H1 (cell line): ENCODE measurements around the gene USP7. TPM values are rescaled to one million over a fixed set of nuclear protein-coding genes. Genes with fewer than 3 reads are reported as not detected.

ENCODE experiments used
- CTCF ChIA-PET: fragments of 300-600 bp; sonication (Branson Sonifier 250); formaldehyde crosslinking; loops from one replicate; lab custom pipeline; 2021; ENCODE audit not compliant: partially characterized antibody; lab: Charles Lee
- POLR2A ChIA-PET: fragments of 300-600 bp; sonication (Branson Sonifier 250); formaldehyde crosslinking; loops from one replicate; lab custom pipeline; 2021; ENCODE audit warnings: inconsistent platforms; ENCODE audit not compliant: partially characterized antibody; lab: Charles Lee
- DNase-seq, 2 experiments: peaks; one replicate each; pipeline versions ENCODE4 v3.0.0 to v3.0.0-alpha.2; 2010 to 2022; ENCODE audit warnings: low spot score in 2 of 2, low read depth in 1 of 2, mixed read lengths in 1 of 2
- FAIRE-seq: peaks from 2 replicates; lab custom pipeline; 2011; peaks lifted over from hg19 to GRCh38; lab: Jason Lieb, UNC
- H2AFZ ChIP-seq: 2 replicates; pipeline ENCODE4 v1.8.1; 2012; ENCODE audit warnings: low read length, inconsistent platforms
- H2AK5ac ChIP-seq: 2 replicates; pipeline ENCODE4 v1.6.1; 2013; ENCODE audit warnings: low read depth, low read length
- H2BK120ac ChIP-seq: replicated peaks from 2 replicates; pipeline ENCODE3; 2013; ENCODE audit warnings: low read depth, low read length, inconsistent platforms
- H2BK12ac ChIP-seq: 2 replicates; pipeline ENCODE4 v1.6.1; 2013; ENCODE audit warnings: low read depth, low read length
- H2BK15ac ChIP-seq: 2 replicates; pipeline ENCODE4 v1.6.1; 2013; ENCODE audit warnings: low read length
- H2BK20ac ChIP-seq: 2 replicates; pipeline ENCODE4 v1.6.1; 2013; ENCODE audit warnings: low read length
- H2BK5ac ChIP-seq: 2 replicates; pipeline ENCODE4 v1.6.1; 2013; ENCODE audit warnings: low read depth, low read length
- H3K14ac ChIP-seq: 2 replicates; pipeline ENCODE4 v1.6.1; 2013; ENCODE audit warnings: inconsistent platforms; ENCODE audit not compliant: insufficient read length
- H3K18ac ChIP-seq: 2 replicates; pipeline ENCODE4 v1.6.1; 2013; ENCODE audit warnings: low read length; ENCODE audit errors: extremely low read depth
- H3K23ac ChIP-seq: 2 replicates; pipeline ENCODE4 v1.6.1; 2013; ENCODE audit warnings: inconsistent platforms; ENCODE audit not compliant: insufficient read length
- H3K23me2 ChIP-seq: 2 replicates; pipeline ENCODE4 v1.6.1; 2013; ENCODE audit warnings: low read depth, low read length
- H3K27ac ChIP-seq: 2 replicates; pipeline ENCODE4 v1.6.1; 2011; ENCODE audit warnings: low read depth, low read length, inconsistent platforms
- H3K27me3 ChIP-seq, 4 experiments: replicated peaks in 1 of 4; 1 replicate in 1 of 4; 2 replicates in 3 of 4; pipeline versions ENCODE4 v1.6.1 to v1.8.1; 2011 to 2013; ENCODE audit warnings: low read length in 3 of 4, mild to moderate bottlenecking in 3 of 4, inconsistent platforms in 2 of 4, mixed read lengths in 2 of 4, moderate library complexity in 1 of 4; ENCODE audit not compliant: control insufficient read depth in 3 of 4, insufficient read depth in 3 of 4; ENCODE audit errors: extremely low read depth in 1 of 4
- H3K36me3 ChIP-seq, 4 experiments: 2 replicates each; pipeline versions ENCODE4 v1.6.1 to v1.8.1; 2011 to 2013; ENCODE audit warnings: mild to moderate bottlenecking in 4 of 4, low read length in 3 of 4, moderate library complexity in 2 of 4, control low read depth in 1 of 4, inconsistent platforms in 1 of 4; ENCODE audit not compliant: insufficient read depth in 4 of 4, control insufficient read depth in 2 of 4
- H3K4ac ChIP-seq: replicated peaks from 2 replicates; pipeline ENCODE3; 2013; ENCODE audit warnings: low read length, low read depth, mixed read lengths, inconsistent platforms; ENCODE audit not compliant: insufficient read length
- H3K4me1 ChIP-seq, 4 experiments: replicated peaks in 1 of 4; 1 replicate in 1 of 4; 2 replicates in 3 of 4; pipeline versions ENCODE4 v1.6.1 to v1.8.1; 2011 to 2013; ENCODE audit warnings: low read length in 3 of 4, inconsistent platforms in 2 of 4, mixed read lengths in 1 of 4; ENCODE audit not compliant: insufficient read depth in 4 of 4, control insufficient read depth in 3 of 4
- H3K4me2 ChIP-seq, 2 experiments: 2 replicates each; pipeline versions ENCODE4 v1.6.1 to v1.8.1; 2011 to 2013; ENCODE audit warnings: low read depth in 2 of 2, low read length in 2 of 2, control low read depth in 1 of 2, inconsistent platforms in 1 of 2, mild to moderate bottlenecking in 1 of 2; ENCODE audit not compliant: insufficient read depth in 1 of 2
- H3K4me3 ChIP-seq, 4 experiments: fragments of 200-600, 300-600 bp in 1 of 4; sonication (generic), shearing (Covaris generic), sonication (Bioruptor Twin) in 1 of 4; 2 replicates each; pipeline versions ENCODE4 v1.5.1 to v1.8.1; 2011 to 2016; ENCODE audit warnings: low read length in 4 of 4, low read depth in 3 of 4, control low read depth in 2 of 4, inconsistent platforms in 2 of 4, mild to moderate bottlenecking in 2 of 4, mixed read lengths in 1 of 4, moderate library complexity in 1 of 4; ENCODE audit not compliant: insufficient read depth in 2 of 4; ENCODE audit errors: extremely low read depth in 1 of 4
- H3K56ac ChIP-seq: replicated peaks from 2 replicates; pipeline ENCODE3; 2013; ENCODE audit warnings: low read depth, mild to moderate bottlenecking, mixed read lengths, low read length, inconsistent platforms; ENCODE audit not compliant: insufficient read length
- H3K79me1 ChIP-seq: 2 replicates; pipeline ENCODE4 v1.6.1; 2013; ENCODE audit warnings: low read depth, low read length, control low read depth
- H3K79me2 ChIP-seq, 2 experiments: 2 replicates each; pipeline versions ENCODE4 v1.6.1 to v1.8.1; 2012 to 2013; ENCODE audit warnings: low read length in 2 of 2, mild to moderate bottlenecking in 2 of 2, inconsistent platforms in 1 of 2; ENCODE audit not compliant: insufficient read depth in 2 of 2, control insufficient read depth in 1 of 2
- H3K9ac ChIP-seq, 4 experiments: replicated peaks in 1 of 4; 1 replicate in 1 of 4; 2 replicates in 3 of 4; pipeline versions ENCODE4 v1.6.1 to v1.8.1; 2011 to 2013; ENCODE audit warnings: low read depth in 3 of 4, low read length in 3 of 4, control low read depth in 2 of 4, mild to moderate bottlenecking in 2 of 4, moderate library complexity in 2 of 4, inconsistent platforms in 1 of 4; ENCODE audit errors: extremely low read depth in 1 of 4
- H3K9me3 ChIP-seq, 2 experiments: 2 replicates each; pipeline versions ENCODE4 v1.6.1 to v1.8.1; 2012 to 2013; ENCODE audit warnings: mild to moderate bottlenecking in 2 of 2, moderate library complexity in 2 of 2, control low read depth in 1 of 2, inconsistent platforms in 1 of 2, low read depth in 1 of 2, low read length in 1 of 2, mixed read lengths in 1 of 2; ENCODE audit not compliant: insufficient read depth in 2 of 2
- H4K20me1 ChIP-seq, 2 experiments: replicated peaks in 1 of 2; 2 replicates each; pipeline versions ENCODE3 to v1.8.1; 2011 to 2013; ENCODE audit warnings: inconsistent platforms in 2 of 2, low read length in 2 of 2, mild to moderate bottlenecking in 1 of 2; ENCODE audit not compliant: insufficient read depth in 2 of 2, control insufficient read depth in 1 of 2
- H4K5ac ChIP-seq: 2 replicates; pipeline ENCODE4 v1.6.1; 2013; ENCODE audit warnings: low read length, low read depth, mixed read lengths, inconsistent platforms; ENCODE audit not compliant: insufficient read length
- H4K8ac ChIP-seq: 2 replicates; pipeline ENCODE4 v1.8.0; 2013; ENCODE audit warnings: mild to moderate bottlenecking, moderate library complexity, low read length, inconsistent platforms; ENCODE audit not compliant: insufficient read depth; ENCODE audit errors: extremely low read depth
- H4K91ac ChIP-seq: replicated peaks from 2 replicates; pipeline ENCODE3; 2013; ENCODE audit warnings: low read length, mixed read lengths, inconsistent platforms; ENCODE audit not compliant: insufficient read length
- ASH2L ChIP-seq: fragments of 200-600, 300-600 bp; sonication (generic); IDR thresholded peaks from one replicate; pipeline ENCODE4 v1.7.1; 2017; ENCODE audit warnings: low read length
- GTF2F1 ChIP-seq: IDR thresholded peaks from 2 replicates; pipeline ENCODE4 v1.6.1; 2012; ENCODE audit warnings: low read depth, low read length, improper control_type of control experiment, borderline replicate concordance
- KDM1A ChIP-seq: fragments of 200-600, 300-600 bp; sonication (generic); IDR thresholded peaks from 2 replicates; pipeline ENCODE4 v1.7.1; 2016; ENCODE audit warnings: mild to moderate bottlenecking, low read length, borderline replicate concordance
- NANOG ChIP-seq: IDR thresholded peaks from 2 replicates; pipeline ENCODE4 v1.6.1; 2011; ENCODE audit warnings: low read length, low read depth, mild to moderate bottlenecking, inconsistent platforms; ENCODE audit not compliant: insufficient read depth, poor library complexity, severe bottlenecking
- POU5F1 ChIP-seq: IDR thresholded peaks from 2 replicates; pipeline ENCODE4 v1.6.1; 2011; ENCODE audit warnings: low read depth, mild to moderate bottlenecking, low read length, moderate library complexity
- RXRA ChIP-seq: IDR thresholded peaks from 2 replicates; pipeline ENCODE4 v1.6.1; 2011; ENCODE audit warnings: low read depth, mild to moderate bottlenecking, low read length, moderate library complexity; ENCODE audit not compliant: insufficient read depth
- SIRT6 ChIP-seq: IDR thresholded peaks from one replicate; pipeline ENCODE4 v1.7.1; 2012; ENCODE audit warnings: low read length, inconsistent platforms
- SP1 ChIP-seq: IDR thresholded peaks from 2 replicates; pipeline ENCODE4 v1.6.1; 2011; ENCODE audit warnings: low read depth, low read length
- WGBS, 2 experiments: shearing (Covaris generic) in 1 of 2; methylation state at CpG; one replicate each; pipeline versions ENCODE4 v1.1.6 to v1.1.7; 2013 to 2015; ENCODE audit warnings: low lambda C conversion rate in 2 of 2, mixed read lengths in 2 of 2, inconsistent platforms in 1 of 2, low coverage in 1 of 2, missing lambda C conversion rate in 1 of 2; ENCODE audit not compliant: insufficient replicate concordance in 2 of 2, insufficient coverage in 1 of 2, insufficient read length in 1 of 2; ENCODE audit errors: extremely low coverage in 1 of 2, missing lambda C conversion rate in 1 of 2; 5-methylcytosine and 5-hydroxymethylcytosine counted together
- long read RNA-seq, 2 experiments: library from RNA in 1 of 2; library from capped mRNA in 1 of 2; stranded (forward); transcript quantifications; one replicate each; pipeline ENCODE4 v2.0.0, GENCODE V29; 2021; ENCODE audit warnings: inconsistent platforms in 1 of 2
- polyA minus RNA-seq, 3 experiments: library from RNA; depleted of rRNA, polyadenylated mRNA; stranded (reverse); fragments of >200 nt; gene quantifications; 1 replicate in 2 of 3; 2 replicates in 1 of 3; pipeline ENCODE4 v1.2.3, GENCODE V29; 2011
- polyA plus RNA-seq, 7 experiments: library from polyadenylated mRNA; depleted of rRNA in 3 of 7; stranded (reverse) in 5 of 7; unstranded in 2 of 7; fragments of >200 nt in 5 of 7; fragments of 200-250 nt in 2 of 7; gene quantifications; 1 replicate in 5 of 7; 2 replicates in 1 of 7; 4 replicates in 1 of 7; pipeline versions ENCODE4 v1.2.1 to v1.2.3, GENCODE V29; 2011 to 2013; ENCODE audit warnings: missing spikeins in 2 of 7, mixed read lengths in 2 of 7
- total RNA-seq: library from RNA; stranded (reverse); fragmentation: NEBNext Ultra II Directional; extraction: Animal tissue kit (Norgen Biotek cat#: 25700); gene quantifications from 2 replicates; pipeline ENCODE4 v1.2.1, GENCODE V29; 2021
- TF ChIP-seq, protein P1 (sequence below): IDR thresholded peaks from 2 replicates; pipeline ENCODE4 v1.6.1; 2012; ENCODE audit warnings: inconsistent platforms

The USP7 gene
- total RNA-seq = 208 and 211 TPM in 2 replicates
- polyA plus RNA-seq (2011; rRNA removed) = 21.3 and 22.8 TPM in 2 replicates
- 30.9 TPM for polyA plus RNA-seq (2011; cell fraction: cytosol; rRNA removed)
- 117 TPM for polyA plus RNA-seq (2011; cell fraction: nucleus; rRNA removed)
- 91.3 to 141 TPM (median 111 TPM) in 4 replicates for polyA plus RNA-seq (2012, experiment 1 of 2)
- 7.7 TPM for polyA plus RNA-seq (2012, experiment 2 of 2)
- 77.1 TPM for polyA plus RNA-seq (2013, experiment 1 of 2)
- polyA plus RNA-seq (2013, experiment 2 of 2) = 78.8 TPM
- 157 and 170 TPM in 2 replicates for polyA minus RNA-seq (2011; rRNA and poly(A)+ RNA removed)
- 41.6 TPM for polyA minus RNA-seq (2011; cell fraction: cytosol; rRNA and poly(A)+ RNA removed)
- 170 TPM for polyA minus RNA-seq (2011; cell fraction: nucleus; rRNA and poly(A)+ RNA removed)
- long read RNA-seq, experiment 1, partial matches to known transcripts = 58 of 99 reads
- long read RNA-seq, experiment 1, other reads (novel, unspliced or antisense) = 41 of 99 reads
- long read RNA-seq, experiment 2, partial matches to known transcripts = 16 of 20 reads
- long read RNA-seq, experiment 2, other reads (novel, unspliced or antisense) = 4 of 20 reads

- H3K79me1 ChIP-seq = peaks cover 6% of the 10 kb centered on the region; the same call in 1 of the 2 replicates
- peak; percentile 46 to 89 for DNase-seq
- 0 out of 2 replicates have a peak within 1 kb of the TSS, but pooled peaks have one; percentile 38 for H3K27ac ChIP-seq
- peak within 1 kb of the TSS; percentile 88 to 99 for H3K4me2 ChIP-seq
- FAIRE-seq = no peak
- H3K36me3 ChIP-seq = no peaks in the 10 kb centered on the region
- H3K9me3 ChIP-seq = no peaks in the 10 kb centered on the region
- peak within 1 kb of the TSS; percentile 63 to 85 (median 76) for H3K4me3 ChIP-seq
- no peak within 1 kb of the TSS for H2BK20ac ChIP-seq
- H2BK15ac ChIP-seq = no peak within 1 kb of the TSS
- peak within 1 kb of the TSS; percentile 94 for H4K8ac ChIP-seq
- peak within 1 kb of the TSS; percentile 28 for H4K5ac ChIP-seq
- POLR2A ChIA-PET = interaction anchor here (0.5 to 2.6 kb wide), 13 partner anchors 8 to 342 kb away, joined by 3 to 11 read pairs (median 3); partner anchors contain the start of gene HAPSTR1
- H3K23me2 ChIP-seq = peaks cover 7% of the 10 kb centered on the region
- peak within 1 kb of the TSS; percentile 72 to 94 (median 76) for H3K9ac ChIP-seq
- H4K20me1 ChIP-seq = peaks cover 14 to 26% of the 10 kb centered on the region in 2 experiments
- H3K14ac ChIP-seq = no peak within 1 kb of the TSS
- WGBS, 2 experiments = 3% methylated on average over 36 of the region's 79 CpGs; no CpG with 5 or more reads in 1 of the 2 experiments
- no peak within 1 kb of the TSS for H3K4ac ChIP-seq
- H3K18ac ChIP-seq = peak within 1 kb of the TSS; percentile 75
- H2AFZ ChIP-seq = no peak within 1 kb of the TSS
- no peak within 1 kb of the TSS for H2BK120ac ChIP-seq
- H2BK5ac ChIP-seq = 0 out of 2 replicates have a peak within 1 kb of the TSS, but pooled peaks have one; percentile 44
- peaks cover 0 to 7% (median 2%) of the 10 kb centered on the region in 4 experiments; a peak in 3 of 7 replicates for H3K27me3 ChIP-seq
- no peak within 1 kb of the TSS for H3K23ac ChIP-seq
- no peak within 1 kb of the TSS for H2AK5ac ChIP-seq
- peaks cover 31 to 39% of the 10 kb centered on the region in 2 experiments for H3K79me2 ChIP-seq
- peak within 1 kb of the TSS; percentile 24 for H3K56ac ChIP-seq
- peaks cover 25 to 40% (median 26%) of the 10 kb centered on the region in 4 experiments for H3K4me1 ChIP-seq
- CTCF ChIA-PET = interaction anchor here (0.6 to 1.6 kb wide), 6 partner anchors 15 to 397 kb away, joined by 3 to 12 read pairs (median 3); no protein-coding TSS in a partner anchor
- H4K91ac ChIP-seq = peak within 1 kb of the TSS; percentile 56
- H2BK12ac ChIP-seq = peak within 1 kb of the TSS; percentile 77; the same call in 1 of the 2 replicates
- TF ChIP-seq KDM1A = no peak
- no peak for TF ChIP-seq RXRA
- peak; percentile 22 for TF ChIP-seq ASH2L
- no peak for TF ChIP-seq POU5F1
- TF ChIP-seq SIRT6 = no peak
- TF ChIP-seq NANOG = no peak
- TF ChIP-seq, protein P1, sequence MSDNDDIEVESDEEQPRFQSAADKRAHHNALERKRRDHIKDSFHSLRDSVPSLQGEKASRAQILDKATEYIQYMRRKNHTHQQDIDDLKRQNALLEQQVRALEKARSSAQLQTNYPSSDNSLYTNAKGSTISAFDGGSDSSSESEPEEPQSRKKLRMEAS = peak; percentile 79
- TF ChIP-seq GTF2F1 = no peak
- no peak for TF ChIP-seq SP1
Observed at GRCh38 chr16:8963821-8964441, at the start of gene USP7. USP7 (minus strand) TSS chr16:8963906; CDS start chr16:8963285, 621 bp downstream.
